KG1 (cell line): ENCODE measurements around the gene SEPTIN8.

Experiments
- DNase-seq: peaks from one replicate; lab custom pipeline; 2025; lab: John Stamatoyannopoulos, UW

Gene SEPTIN8

GRCh38 chr5:132747616-132748440 lies 29.2 kb downstream of the SEPTIN8 start:
- no peak for DNase-seq

GRCh38 chr5:132746954-132747615 lies 30.0 kb downstream of the SEPTIN8 start, which contains the start of gene CCNI2:
Gene CCNI2, plus strand, starts transcription at chr5:132747426. Its CDS starts 70 bp downstream, at chr5:132747496.
- no peak for DNase-seq

- no peak for DNase-seq
Measured at GRCh38 chr5:132746592-132746953, 30.5 kb downstream of the SEPTIN8 start.

GRCh38 chr5:132744659-132745058 lies 32.4 kb downstream of the SEPTIN8 start:
- no peak for DNase-seq

GRCh38 chr5:132742626-132743025 lies 34.4 kb downstream of the SEPTIN8 start:
- DNase-seq = no peak

GRCh38 chr5:132742158-132742557 lies 34.9 kb downstream of the SEPTIN8 start:
- no peak for DNase-seq

- no peak for DNase-seq
Measured at GRCh38 chr5:132739232-132739631, 37.8 kb downstream of the SEPTIN8 start.

GRCh38 chr5:132737982-132738681 lies 38.9 kb downstream of the SEPTIN8 start:
- no peak for DNase-seq

DNA sequence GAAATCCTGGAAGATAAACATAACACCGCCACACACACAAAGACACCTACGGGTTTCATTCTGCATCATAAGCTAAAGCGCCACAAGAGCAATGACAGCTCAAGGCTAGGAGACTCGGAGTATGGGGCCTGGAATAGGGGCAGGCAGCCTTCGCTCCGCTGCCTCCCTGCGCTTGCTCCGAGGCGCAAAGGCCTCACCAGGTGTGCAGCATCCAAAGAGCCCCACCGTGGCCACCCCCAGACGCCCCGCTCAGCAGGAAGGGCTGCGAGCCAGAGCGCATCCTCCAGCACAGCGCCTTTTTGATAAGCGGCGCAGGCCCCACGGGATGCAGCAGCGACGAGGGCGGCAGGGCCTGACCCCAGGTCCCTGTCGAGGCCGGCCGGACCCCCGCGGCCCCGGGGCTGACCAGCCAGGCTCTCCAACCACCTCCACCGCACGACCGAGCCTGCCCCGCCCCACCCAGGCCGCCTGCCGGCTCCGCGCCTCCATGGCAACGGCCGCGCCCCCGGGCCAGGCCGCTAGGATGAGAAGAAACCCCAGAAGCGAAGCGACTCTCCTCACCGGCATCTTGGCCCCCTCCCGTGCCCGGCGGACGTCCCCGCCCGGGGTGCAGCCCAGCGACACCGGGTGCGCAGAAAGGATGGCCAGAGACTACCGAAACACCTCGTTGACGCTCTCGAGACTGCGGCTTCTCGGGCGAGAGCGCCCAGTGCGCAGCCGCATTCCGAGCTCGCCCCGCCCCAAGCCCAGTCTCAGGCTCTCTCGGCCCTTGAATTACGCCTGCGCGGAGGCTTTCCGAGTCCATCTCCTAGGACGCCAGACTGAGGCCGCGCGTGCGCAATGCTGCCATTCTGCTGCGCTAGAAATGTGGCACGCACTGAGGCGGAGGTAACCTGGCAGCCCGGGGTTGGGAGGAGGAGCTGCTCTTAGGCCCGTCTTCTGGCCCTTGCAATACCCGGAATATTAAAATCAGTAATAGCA lies 39.9 kb downstream of the SEPTIN8 start, which contains the start of gene KIF3A:
TSS of gene KIF3A (minus strand) at position 694 of the 981 bp plus-strand sequence. CDS start at position 567, 127 bp downstream.
- DNase-seq = peak; percentile 19

DNA sequence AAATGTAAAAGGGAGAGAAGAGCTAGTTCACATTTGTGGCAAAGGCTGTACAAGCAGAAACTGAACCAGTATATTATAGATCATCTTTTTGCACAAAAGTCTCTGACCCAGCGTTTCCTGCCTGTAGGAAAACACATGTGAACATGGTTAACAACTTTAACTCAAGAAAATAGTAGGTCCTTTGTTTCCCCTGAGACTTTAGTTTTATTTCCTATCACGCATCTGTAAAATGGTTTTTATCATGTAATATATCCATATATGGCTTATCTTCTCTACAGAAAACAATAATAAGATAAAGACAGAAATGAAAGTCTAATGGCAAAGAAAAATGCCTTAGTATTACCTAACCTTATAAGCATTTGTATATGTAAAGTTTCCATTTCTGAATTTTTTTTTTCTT lies 42.4 kb downstream of the SEPTIN8 start:
- DNase-seq = no peak

DNA sequence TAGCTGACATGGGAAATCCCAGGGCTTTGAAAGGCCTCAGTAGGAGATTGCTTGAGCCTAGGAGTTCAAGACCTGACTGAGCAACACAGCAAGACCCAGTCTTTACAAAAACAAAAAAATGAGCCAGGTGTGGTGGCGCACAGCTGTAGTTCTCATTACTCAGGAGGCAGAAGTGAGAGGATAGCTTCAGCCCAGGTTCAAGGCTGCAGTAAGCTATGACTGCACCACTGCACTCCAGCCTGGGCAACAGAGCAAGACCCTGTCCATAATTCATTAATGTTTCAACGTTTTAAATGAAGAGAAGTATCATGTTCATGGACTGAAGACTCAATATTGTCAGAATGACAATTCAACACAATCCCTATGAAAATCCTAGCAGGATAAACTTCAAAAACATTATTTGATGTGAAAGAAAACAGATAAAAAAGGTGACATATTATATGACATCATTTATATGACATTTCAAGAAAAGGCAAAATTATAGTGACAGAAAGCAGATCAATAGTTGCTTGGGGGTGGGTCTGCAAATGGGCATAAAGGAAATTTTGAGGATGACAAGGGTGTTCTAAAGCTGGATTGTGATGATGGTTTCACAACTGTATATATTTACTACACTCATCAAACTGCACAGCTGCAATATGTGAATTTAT lies 43.4 kb downstream of the SEPTIN8 start:
- no peak for DNase-seq

GRCh38 chr5:132729896-132730295 lies 47.1 kb downstream of the SEPTIN8 start:
- DNase-seq = no peak

GRCh38 chr5:132725745-132726144 lies 51.3 kb downstream of the SEPTIN8 start:
- DNase-seq = no peak

DNA sequence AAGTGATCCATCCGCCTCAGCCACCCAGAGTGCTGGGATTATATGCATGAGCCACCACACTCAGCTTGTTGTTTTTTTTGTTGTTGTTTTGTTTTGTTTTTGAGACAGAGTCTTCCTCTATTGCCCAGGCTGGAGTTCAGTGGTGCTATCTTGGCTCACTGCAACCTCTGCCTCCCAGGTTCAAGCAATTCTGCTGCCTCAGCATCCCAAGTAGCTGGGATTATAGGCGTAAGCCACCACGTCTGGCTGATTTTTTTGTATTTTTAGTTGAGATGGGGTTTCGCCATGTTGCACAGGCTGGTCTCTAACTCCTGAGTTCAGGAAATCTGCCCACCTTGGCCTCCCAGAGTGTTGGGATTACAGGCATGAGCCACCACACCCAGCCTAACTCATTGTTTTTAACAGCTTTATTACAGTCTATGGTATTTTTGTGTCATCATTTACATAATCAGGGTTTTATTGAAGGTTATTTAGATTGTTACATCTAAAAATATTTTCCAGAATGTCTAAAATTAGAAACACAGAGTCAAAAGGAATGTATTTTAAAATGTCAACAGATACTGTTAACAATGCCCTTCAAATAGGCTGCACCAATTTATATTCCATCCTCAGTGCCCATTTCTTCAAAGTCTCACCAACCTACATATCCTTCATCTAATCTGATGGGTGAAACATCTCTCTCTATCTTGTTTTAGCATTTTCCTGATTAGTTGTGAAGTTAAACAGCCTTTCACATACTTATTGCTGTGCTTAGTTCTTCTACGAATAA lies 58.3 kb downstream of the SEPTIN8 start:
- DNase-seq = no peak

DNA sequence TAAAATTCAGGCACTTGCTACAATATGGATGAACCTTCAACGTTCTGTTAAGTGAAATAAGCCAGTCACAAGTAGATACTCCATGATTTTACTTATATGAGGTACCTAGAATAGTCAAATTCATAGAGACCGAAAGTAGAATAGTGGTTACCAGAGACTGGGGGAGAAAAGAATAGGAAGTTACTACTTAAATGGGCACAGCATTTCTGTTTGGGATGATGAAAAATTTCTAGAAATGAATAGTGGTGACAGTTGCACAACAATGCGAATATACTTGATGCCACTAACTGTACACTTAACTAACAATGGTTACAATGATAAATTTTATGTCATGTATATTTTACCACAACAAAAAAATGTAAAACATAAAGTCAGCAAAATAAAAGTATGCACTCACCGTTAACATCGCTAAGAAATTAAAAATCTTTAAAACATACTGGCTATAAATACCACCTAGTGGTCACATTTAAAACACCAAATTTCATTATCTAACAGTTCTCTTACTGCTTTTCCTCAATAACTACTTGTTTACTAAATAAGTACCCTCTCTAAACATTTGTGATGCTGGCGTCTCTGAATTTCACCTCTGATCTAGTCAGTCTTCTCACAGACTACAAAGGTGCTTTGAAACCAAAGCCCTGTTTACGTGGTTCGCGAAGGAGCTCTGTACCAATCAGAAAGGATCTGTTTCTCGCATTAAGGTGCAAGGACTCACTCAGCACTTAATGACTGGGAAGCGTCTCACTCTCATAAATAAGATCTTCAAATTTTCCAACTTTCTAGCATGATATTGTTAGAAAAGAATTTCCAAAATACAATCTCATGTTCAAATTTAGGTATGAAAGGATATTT lies 62.4 kb downstream of the SEPTIN8 start:
- DNase-seq = no peak

DNA sequence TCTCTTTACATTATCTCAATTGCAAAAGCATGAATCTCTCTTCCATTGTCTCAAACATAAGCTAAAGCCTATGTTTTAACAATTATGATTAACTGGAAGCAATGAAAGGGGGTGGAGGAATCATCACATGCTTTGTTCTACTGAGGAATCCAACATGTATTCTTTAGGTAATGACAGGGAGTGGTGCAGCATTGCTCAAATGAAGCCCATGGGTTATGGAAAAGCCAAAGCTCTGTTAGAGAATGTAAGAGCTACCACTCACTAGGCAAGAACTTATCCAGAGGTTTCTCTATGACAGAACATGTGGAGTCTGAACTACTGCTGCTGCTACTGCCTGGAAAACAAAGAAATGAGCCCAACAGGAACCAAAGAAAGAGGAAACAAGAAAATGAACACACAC lies 68.4 kb downstream of the SEPTIN8 start:
- DNase-seq = no peak

- no peak for DNase-seq
Measured at GRCh38 chr5:132704875-132705274, 72.2 kb downstream of the SEPTIN8 start.
